Measurements from ENCODE around the gene HGFAC.

DNA sequence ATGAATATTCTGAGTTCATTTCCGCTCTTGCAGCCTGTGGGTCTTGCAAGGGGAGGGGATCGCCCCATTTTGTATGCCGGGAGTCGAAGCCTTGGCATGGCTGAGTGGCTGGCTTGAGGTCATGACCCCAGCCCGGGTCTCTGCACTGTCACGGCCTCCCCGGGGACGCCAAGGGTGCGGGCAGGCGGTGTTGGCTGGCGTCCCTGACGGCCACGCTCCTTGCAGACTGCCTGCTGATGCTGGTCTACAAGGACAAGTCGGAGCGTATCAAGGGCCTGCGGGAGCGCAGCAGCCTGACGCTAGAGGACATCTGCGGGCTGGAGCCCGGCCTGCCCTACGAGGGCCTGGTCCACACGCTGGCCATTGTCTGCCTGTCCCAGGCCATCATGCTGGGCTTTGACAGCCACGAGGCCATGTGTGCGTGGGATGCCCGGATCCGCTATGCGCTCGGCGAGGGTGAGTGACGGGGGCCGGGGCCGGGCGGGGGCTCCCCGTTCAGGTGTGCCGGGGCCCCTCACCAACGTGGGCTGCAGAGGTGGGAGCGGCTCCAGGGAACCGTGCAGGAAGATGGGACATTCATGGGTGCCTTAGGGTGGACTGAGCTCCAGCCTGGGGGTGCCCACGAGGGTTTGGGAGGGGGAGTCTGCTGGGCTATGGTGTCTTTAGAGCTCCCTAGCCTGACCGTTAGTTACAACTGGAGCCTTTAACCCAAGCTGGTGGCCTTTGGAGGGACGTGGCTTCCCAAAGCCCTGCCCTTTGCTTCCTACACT is 31.6 kb downstream of the HGFAC start:
- TF ChIP-seq, protein P1, sequence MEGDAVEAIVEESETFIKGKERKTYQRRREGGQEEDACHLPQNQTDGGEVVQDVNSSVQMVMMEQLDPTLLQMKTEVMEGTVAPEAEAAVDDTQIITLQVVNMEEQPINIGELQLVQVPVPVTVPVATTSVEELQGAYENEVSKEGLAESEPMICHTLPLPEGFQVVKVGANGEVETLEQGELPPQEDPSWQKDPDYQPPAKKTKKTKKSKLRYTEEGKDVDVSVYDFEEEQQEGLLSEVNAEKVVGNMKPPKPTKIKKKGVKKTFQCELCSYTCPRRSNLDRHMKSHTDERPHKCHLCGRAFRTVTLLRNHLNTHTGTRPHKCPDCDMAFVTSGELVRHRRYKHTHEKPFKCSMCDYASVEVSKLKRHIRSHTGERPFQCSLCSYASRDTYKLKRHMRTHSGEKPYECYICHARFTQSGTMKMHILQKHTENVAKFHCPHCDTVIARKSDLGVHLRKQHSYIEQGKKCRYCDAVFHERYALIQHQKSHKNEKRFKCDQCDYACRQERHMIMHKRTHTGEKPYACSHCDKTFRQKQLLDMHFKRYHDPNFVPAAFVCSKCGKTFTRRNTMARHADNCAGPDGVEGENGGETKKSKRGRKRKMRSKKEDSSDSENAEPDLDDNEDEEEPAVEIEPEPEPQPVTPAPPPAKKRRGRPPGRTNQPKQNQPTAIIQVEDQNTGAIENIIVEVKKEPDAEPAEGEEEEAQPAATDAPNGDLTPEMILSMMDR (conservative IDR thresholded peaks at IDR 0.05 in 1 of 2, IDR thresholded peaks at IDR 0.05 in 1 of 2; ENCODE audit: extremely low read depth in 1 of 2, insufficient read depth in 1 of 2, low read depth in 1 of 2, low read length in 2 of 2), result no peak
- TF ChIP-seq EZH2 (IDR thresholded peaks at IDR 0.05; ENCODE audit: borderline replicate concordance, low read length), result no peak

Data from mammary epithelial cell (primary cell).